OCI-LY7 (cell line): ENCODE data around the gene GPX6.

Experiments
- EZH2phosphoT487 ChIP-seq: fragments of 200-600 bp; sonication (generic); IDR thresholded peaks from 2 replicates; pipeline ENCODE4 v1.6.1; 2018; ENCODE audit warnings: low read depth, borderline replicate concordance, mild to moderate bottlenecking, mixed run types, antibody characterized with exemption, low read length, moderate library complexity, mixed read lengths
- TF ChIP-seq, protein P1 (sequence below): fragments of 200-600 bp; sonication (generic); conservative IDR thresholded peaks from 2 replicates; pipeline ENCODE4 v1.5.1; 2014; ENCODE audit warnings: mild to moderate bottlenecking, antibody characterized with exemption, low read length, moderate library complexity, mixed read lengths

DNA sequence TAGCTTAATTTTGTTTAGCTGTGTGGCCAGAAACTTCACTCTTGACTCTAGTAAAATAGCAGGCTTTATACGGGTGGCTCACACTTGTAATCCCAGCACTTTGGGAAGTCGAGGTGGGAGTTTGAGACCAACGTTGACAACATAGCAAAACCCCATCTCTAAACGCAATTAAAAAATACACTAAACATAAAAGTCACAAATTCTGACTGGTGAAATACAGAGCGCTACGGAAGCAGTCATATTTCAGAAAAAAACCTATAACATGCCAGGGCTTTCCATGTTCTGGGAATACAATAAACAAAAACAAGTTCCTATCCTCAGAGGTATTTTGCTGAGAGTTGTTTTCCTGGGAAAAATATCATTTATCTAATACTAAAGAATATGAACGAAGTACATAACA, 47.5 kb downstream of the GPX6 start:
- TF ChIP-seq, protein P1, sequence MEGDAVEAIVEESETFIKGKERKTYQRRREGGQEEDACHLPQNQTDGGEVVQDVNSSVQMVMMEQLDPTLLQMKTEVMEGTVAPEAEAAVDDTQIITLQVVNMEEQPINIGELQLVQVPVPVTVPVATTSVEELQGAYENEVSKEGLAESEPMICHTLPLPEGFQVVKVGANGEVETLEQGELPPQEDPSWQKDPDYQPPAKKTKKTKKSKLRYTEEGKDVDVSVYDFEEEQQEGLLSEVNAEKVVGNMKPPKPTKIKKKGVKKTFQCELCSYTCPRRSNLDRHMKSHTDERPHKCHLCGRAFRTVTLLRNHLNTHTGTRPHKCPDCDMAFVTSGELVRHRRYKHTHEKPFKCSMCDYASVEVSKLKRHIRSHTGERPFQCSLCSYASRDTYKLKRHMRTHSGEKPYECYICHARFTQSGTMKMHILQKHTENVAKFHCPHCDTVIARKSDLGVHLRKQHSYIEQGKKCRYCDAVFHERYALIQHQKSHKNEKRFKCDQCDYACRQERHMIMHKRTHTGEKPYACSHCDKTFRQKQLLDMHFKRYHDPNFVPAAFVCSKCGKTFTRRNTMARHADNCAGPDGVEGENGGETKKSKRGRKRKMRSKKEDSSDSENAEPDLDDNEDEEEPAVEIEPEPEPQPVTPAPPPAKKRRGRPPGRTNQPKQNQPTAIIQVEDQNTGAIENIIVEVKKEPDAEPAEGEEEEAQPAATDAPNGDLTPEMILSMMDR, result no peak
- TF ChIP-seq EZH2phosphoT487, result no peak
